Tibial nerve (tissue), 4 donors: ENCODE measurements around the gene NKAIN2.

Experiments used
- EP300 ChIP-seq, 2 donors: sonication (generic); formaldehyde crosslinking; IDR thresholded peaks; one replicate each; pipeline ENCODE4 v1.6.1; 2017; ENCODE audit warnings: antibody characterized with exemption in 2 of 2, mild to moderate bottlenecking in 1 of 2
- POLR2A ChIP-seq, 2 donors: fragments of 450-650 bp; IDR thresholded peaks; one replicate each; pipeline ENCODE4 v1.6.1; 2017; ENCODE audit warnings: antibody characterized with exemption in 2 of 2, mild to moderate bottlenecking in 2 of 2, moderate library complexity in 2 of 2
- TF ChIP-seq, protein P1 (sequence below), 5 experiments: fragments of 200-600 bp in 3 of 5; fragments of 450-650 bp in 2 of 5; sonication (generic) in 3 of 5; IDR thresholded peaks; one replicate each; pipeline ENCODE4 v1.5.1; 2016 to 2019; ENCODE audit warnings: antibody characterized with exemption in 5 of 5, mild to moderate bottlenecking in 3 of 5, moderate library complexity in 2 of 5

DNA sequence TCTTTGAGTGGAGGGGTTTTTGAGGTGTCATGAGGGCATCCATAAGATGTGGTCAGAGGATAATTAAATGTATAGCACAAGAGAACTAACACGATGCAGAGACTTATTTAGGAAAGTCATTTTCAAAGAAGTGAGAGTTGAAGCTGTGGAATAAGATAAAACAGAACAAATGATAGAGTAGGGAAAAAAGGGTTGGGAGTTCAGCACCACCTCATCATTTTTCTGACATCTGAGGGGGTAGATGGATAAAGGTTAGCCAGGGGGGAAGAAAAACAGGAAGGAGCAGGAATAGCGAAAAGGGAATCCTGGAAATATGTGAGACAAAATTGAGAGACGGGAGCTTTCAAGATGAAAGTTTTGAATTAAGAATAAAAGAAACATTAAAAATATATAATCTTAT is 434.2 kb downstream of the NKAIN2 start:
- TF ChIP-seq, protein P1, sequence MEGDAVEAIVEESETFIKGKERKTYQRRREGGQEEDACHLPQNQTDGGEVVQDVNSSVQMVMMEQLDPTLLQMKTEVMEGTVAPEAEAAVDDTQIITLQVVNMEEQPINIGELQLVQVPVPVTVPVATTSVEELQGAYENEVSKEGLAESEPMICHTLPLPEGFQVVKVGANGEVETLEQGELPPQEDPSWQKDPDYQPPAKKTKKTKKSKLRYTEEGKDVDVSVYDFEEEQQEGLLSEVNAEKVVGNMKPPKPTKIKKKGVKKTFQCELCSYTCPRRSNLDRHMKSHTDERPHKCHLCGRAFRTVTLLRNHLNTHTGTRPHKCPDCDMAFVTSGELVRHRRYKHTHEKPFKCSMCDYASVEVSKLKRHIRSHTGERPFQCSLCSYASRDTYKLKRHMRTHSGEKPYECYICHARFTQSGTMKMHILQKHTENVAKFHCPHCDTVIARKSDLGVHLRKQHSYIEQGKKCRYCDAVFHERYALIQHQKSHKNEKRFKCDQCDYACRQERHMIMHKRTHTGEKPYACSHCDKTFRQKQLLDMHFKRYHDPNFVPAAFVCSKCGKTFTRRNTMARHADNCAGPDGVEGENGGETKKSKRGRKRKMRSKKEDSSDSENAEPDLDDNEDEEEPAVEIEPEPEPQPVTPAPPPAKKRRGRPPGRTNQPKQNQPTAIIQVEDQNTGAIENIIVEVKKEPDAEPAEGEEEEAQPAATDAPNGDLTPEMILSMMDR (IDR thresholded peaks at IDR 0.05): no peak
- TF ChIP-seq POLR2A (IDR thresholded peaks at IDR 0.05) (no peak), EP300 (IDR thresholded peaks at IDR 0.05) (no peak)
